HEK293 (cell line): ENCODE results near the gene CADM1.

Experiments used
- CTCF ChIA-PET: fragments of 350-600 bp; formaldehyde crosslinking; extraction: SDS; loops from one replicate; lab custom pipeline; 2021; ENCODE audit warnings: antibody characterized with exemption; lab: Yijun Ruan, JAX
- POLR2A ChIA-PET: fragments of 300-600 bp; formaldehyde crosslinking; extraction: SDS; loops from one replicate; lab custom pipeline; 2020; ENCODE audit warnings: antibody characterized with exemption, inconsistent platforms; lab: Yijun Ruan, JAX
- H3K27ac ChIP-seq: fragments of 200-500 bp; sonication (Bioruptor generic); 2 replicates; pipeline ENCODE4 v1.5.1; 2014; ENCODE audit warnings: low read depth, low read length, control low read depth, inconsistent platforms; ENCODE audit errors: extremely low read depth
- H3K36me3 ChIP-seq, 2 experiments: fragments of 200-500 bp in 1 of 2; sonication (Bioruptor generic) in 1 of 2; 1 replicate in 1 of 2; 2 replicates in 1 of 2; pipeline ENCODE4 v1.5.1; 2014 to 2017; ENCODE audit warnings: inconsistent platforms in 2 of 2, low read length in 2 of 2; ENCODE audit not compliant: control insufficient read depth in 2 of 2, insufficient read depth in 1 of 2
- H3K4me1 ChIP-seq: fragments of 200-500 bp; sonication (Bioruptor generic); 2 replicates; pipeline ENCODE4 v1.5.1; 2014; ENCODE audit warnings: mild to moderate bottlenecking, low read length, inconsistent platforms; ENCODE audit not compliant: control insufficient read depth, insufficient read depth
- H3K4me3 ChIP-seq: 2 replicates; pipeline ENCODE4 v1.5.1; 2011; ENCODE audit warnings: low read depth, mild to moderate bottlenecking, control low read depth, low read length, moderate library complexity
- H3K9me3 ChIP-seq: fragments of 200-500 bp; sonication (Bioruptor generic); 2 replicates; pipeline ENCODE4 v1.5.1; 2014; ENCODE audit warnings: low read depth, low read length, inconsistent platforms; ENCODE audit not compliant: control insufficient read depth, insufficient read depth
- CTCF ChIP-seq: fragments of 450-650 bp; formaldehyde crosslinking; IDR thresholded peaks from 2 replicates; pipeline ENCODE4 v1.5.1; 2016; ENCODE audit warnings: missing biosample characterization, missing genetic modification characterization
- GFI1B ChIP-seq: fragments of 450-650 bp; formaldehyde crosslinking; IDR thresholded peaks from 2 replicates; pipeline ENCODE4 v1.5.1; 2016; ENCODE audit warnings: missing biosample characterization, missing genetic modification characterization
- HIC1 ChIP-seq: fragments of 450-650 bp; formaldehyde crosslinking; IDR thresholded peaks from 2 replicates; pipeline ENCODE4 v1.5.1; 2016; ENCODE audit warnings: missing biosample characterization, missing genetic modification characterization
- SP7 ChIP-seq: fragments of 450-650 bp; formaldehyde crosslinking; IDR thresholded peaks from 2 replicates; pipeline ENCODE4 v1.5.1; 2016; ENCODE audit warnings: missing biosample characterization, missing genetic modification characterization
- TCF7L2 ChIP-seq: IDR thresholded peaks from 2 replicates; pipeline ENCODE4 v1.6.1; 2011; ENCODE audit warnings: low read depth, mild to moderate bottlenecking, inconsistent platforms, low read length, moderate library complexity, borderline replicate concordance
- ZFP69B ChIP-seq: fragments of 450-650 bp; formaldehyde crosslinking; IDR thresholded peaks from 2 replicates; pipeline ENCODE4 v1.5.1; 2016; ENCODE audit warnings: missing biosample characterization, missing genetic modification characterization
- ZNF10 ChIP-seq: fragments of 450-650 bp; formaldehyde crosslinking; IDR thresholded peaks from 2 replicates; pipeline ENCODE4 v1.5.1; 2017; ENCODE audit warnings: missing biosample characterization, missing genetic modification characterization
- ZNF112 ChIP-seq: fragments of 450-650 bp; formaldehyde crosslinking; IDR thresholded peaks from 2 replicates; pipeline ENCODE4 v1.5.0; 2017; ENCODE audit warnings: missing biosample characterization, missing genetic modification characterization
- ZNF140 ChIP-seq: fragments of 450-650 bp; formaldehyde crosslinking; IDR thresholded peaks from 2 replicates; pipeline ENCODE4 v1.5.1; 2016; ENCODE audit warnings: missing biosample characterization, missing genetic modification characterization
- ZNF146 ChIP-seq: fragments of 450-650 bp; formaldehyde crosslinking; IDR thresholded peaks from 2 replicates; pipeline ENCODE4 v1.5.1; 2016; ENCODE audit warnings: missing biosample characterization, missing genetic modification characterization
- ZNF155 ChIP-seq: fragments of 450-650 bp; formaldehyde crosslinking; IDR thresholded peaks from 2 replicates; pipeline ENCODE4 v1.5.1; 2016; ENCODE audit warnings: missing biosample characterization, missing genetic modification characterization
- ZNF175 ChIP-seq: fragments of 450-650 bp; formaldehyde crosslinking; IDR thresholded peaks from 2 replicates; pipeline ENCODE4 v1.5.1; 2016; ENCODE audit warnings: missing biosample characterization, missing genetic modification characterization
- ZNF214 ChIP-seq: fragments of 450-650 bp; formaldehyde crosslinking; IDR thresholded peaks from 2 replicates; pipeline ENCODE4 v1.5.1; 2017; ENCODE audit warnings: missing biosample characterization, mild to moderate bottlenecking, missing genetic modification characterization, borderline replicate concordance
- ZNF266 ChIP-seq: fragments of 450-650 bp; formaldehyde crosslinking; IDR thresholded peaks from 2 replicates; pipeline ENCODE4 v1.5.1; 2016; ENCODE audit warnings: missing biosample characterization, missing genetic modification characterization, low read depth
- ZNF354C ChIP-seq: fragments of 450-650 bp; formaldehyde crosslinking; IDR thresholded peaks from 2 replicates; pipeline ENCODE4 v1.5.1; 2016; ENCODE audit warnings: missing biosample characterization, missing genetic modification characterization, low read depth, borderline replicate concordance
- ZNF549 ChIP-seq: fragments of 450-650 bp; IDR thresholded peaks from 2 replicates; pipeline ENCODE4 v1.5.1; 2018; ENCODE audit warnings: missing biosample characterization, missing genetic modification characterization, mild to moderate bottlenecking, inconsistent platforms, moderate library complexity
- ZNF560 ChIP-seq: fragments of 450-650 bp; formaldehyde crosslinking; IDR thresholded peaks from 2 replicates; pipeline ENCODE4 v1.5.1; 2017; ENCODE audit warnings: missing biosample characterization, missing genetic modification characterization, borderline replicate concordance
- ZNF585B ChIP-seq: fragments of 450-650 bp; formaldehyde crosslinking; IDR thresholded peaks from 2 replicates; pipeline ENCODE4 v1.5.1; 2016; ENCODE audit warnings: missing biosample characterization, missing genetic modification characterization
- ZNF596 ChIP-seq: fragments of 450-650 bp; IDR thresholded peaks from 2 replicates; pipeline ENCODE4 v1.5.0; 2018; ENCODE audit warnings: missing biosample characterization, mild to moderate bottlenecking, missing genetic modification characterization, moderate library complexity
- ZNF621 ChIP-seq: fragments of 450-650 bp; formaldehyde crosslinking; IDR thresholded peaks from 2 replicates; pipeline ENCODE4 v1.5.1; 2017; ENCODE audit warnings: missing biosample characterization, missing genetic modification characterization
- ZNF776 ChIP-seq: fragments of 450-650 bp; formaldehyde crosslinking; IDR thresholded peaks from 2 replicates; pipeline ENCODE4 v1.5.0; 2017; ENCODE audit warnings: missing biosample characterization, missing genetic modification characterization, borderline replicate concordance
- TF ChIP-seq, protein P1 (sequence below): fragments of 450-650 bp; formaldehyde crosslinking; IDR thresholded peaks from 2 replicates; pipeline ENCODE4 v1.5.1; 2016; ENCODE audit warnings: missing biosample characterization, missing genetic modification characterization
- TF ChIP-seq, protein P2 (sequence below): fragments of 450-650 bp; formaldehyde crosslinking; IDR thresholded peaks from 2 replicates; pipeline ENCODE4 v1.5.1; 2017; ENCODE audit warnings: missing biosample characterization, missing genetic modification characterization

The CADM1 gene

DNA sequence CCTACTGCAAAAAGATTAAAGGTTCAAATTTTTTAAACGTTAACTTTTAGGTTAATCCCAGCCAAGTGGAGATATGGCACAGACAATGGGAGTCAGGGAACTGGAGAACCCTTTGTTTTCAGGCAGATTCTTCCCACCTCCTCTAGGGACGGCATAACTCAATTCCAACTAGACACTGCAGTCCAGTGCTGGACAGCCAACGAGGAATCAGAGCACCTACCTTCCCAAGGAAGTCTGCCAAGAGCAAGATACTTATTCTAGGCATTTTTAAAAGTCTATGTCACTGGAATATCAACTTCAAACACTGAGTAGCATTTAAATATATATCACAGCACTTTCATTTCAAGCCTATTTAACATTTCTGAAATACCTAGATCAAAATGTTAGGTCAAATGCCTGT lies 7.3 kb downstream of the CADM1 start:
- Histone ChIP-seq H3K4me3 (no peak overlapping the region), H3K36me3 (no peaks in the 10 kb centered on the region), H3K4me1 (peaks cover 19% of the 10 kb centered on the region; the same call in 1 of the 2 replicates), H3K9me3 (no peaks in the 10 kb centered on the region), H3K27ac (no peak overlapping the region)
- TF ChIP-seq, protein P1, sequence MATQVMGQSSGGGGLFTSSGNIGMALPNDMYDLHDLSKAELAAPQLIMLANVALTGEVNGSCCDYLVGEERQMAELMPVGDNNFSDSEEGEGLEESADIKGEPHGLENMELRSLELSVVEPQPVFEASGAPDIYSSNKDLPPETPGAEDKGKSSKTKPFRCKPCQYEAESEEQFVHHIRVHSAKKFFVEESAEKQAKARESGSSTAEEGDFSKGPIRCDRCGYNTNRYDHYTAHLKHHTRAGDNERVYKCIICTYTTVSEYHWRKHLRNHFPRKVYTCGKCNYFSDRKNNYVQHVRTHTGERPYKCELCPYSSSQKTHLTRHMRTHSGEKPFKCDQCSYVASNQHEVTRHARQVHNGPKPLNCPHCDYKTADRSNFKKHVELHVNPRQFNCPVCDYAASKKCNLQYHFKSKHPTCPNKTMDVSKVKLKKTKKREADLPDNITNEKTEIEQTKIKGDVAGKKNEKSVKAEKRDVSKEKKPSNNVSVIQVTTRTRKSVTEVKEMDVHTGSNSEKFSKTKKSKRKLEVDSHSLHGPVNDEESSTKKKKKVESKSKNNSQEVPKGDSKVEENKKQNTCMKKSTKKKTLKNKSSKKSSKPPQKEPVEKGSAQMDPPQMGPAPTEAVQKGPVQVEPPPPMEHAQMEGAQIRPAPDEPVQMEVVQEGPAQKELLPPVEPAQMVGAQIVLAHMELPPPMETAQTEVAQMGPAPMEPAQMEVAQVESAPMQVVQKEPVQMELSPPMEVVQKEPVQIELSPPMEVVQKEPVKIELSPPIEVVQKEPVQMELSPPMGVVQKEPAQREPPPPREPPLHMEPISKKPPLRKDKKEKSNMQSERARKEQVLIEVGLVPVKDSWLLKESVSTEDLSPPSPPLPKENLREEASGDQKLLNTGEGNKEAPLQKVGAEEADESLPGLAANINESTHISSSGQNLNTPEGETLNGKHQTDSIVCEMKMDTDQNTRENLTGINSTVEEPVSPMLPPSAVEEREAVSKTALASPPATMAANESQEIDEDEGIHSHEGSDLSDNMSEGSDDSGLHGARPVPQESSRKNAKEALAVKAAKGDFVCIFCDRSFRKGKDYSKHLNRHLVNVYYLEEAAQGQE (tag by site-specific recombination), result peak; percentile 87
- no peak for TF ChIP-seq HIC1 (tag by site-specific recombination)
- ChIA-PET CTCF (interaction anchor here (0.7 to 1.1 kb wide), 2 partner anchors 127 to 581 kb away, joined by 3 read pairs; no protein-coding TSS in a partner anchor), POLR2A (interaction anchor here (1.6 kb wide), 1 partner anchor 126 kb away, joined by 4 read pairs; no protein-coding TSS in a partner anchor)

DNA sequence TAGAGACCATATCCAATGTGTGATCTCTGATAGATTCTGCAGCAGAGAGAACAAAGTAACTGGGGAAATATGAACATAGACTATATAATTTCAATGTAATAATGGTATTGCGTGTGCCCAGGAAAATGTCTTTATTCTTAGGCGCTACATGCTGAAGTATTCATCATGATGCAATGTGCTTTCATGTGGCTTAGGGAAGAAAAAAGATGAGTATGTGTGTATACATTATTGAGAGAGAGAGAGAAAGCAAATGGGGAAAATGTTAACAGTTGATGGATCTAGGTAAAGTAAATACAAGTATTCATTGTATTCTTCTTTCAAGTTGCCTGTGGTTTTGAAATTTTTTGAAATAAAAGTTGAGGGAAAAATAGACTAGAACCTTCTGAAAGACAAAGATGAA lies 10.3 kb downstream of the CADM1 start:
- H3K36me3 ChIP-seq, result no peaks in the 10 kb centered on the region
- CTCF ChIA-PET, result no interaction called here
- H3K4me1 ChIP-seq, result peaks cover 14% of the 10 kb centered on the region; the same call in 1 of the 2 replicates
- H3K27ac ChIP-seq, result no peak overlapping the region
- no peaks in the 10 kb centered on the region for H3K9me3 ChIP-seq
- no peak overlapping the region for H3K4me3 ChIP-seq
- TF ChIP-seq ZNF560 (tag by site-specific recombination), result no peak
- TF ChIP-seq ZNF175 (tag by site-specific recombination), result no peak
- TF ChIP-seq GFI1B (tag by site-specific recombination), result no peak
- TF ChIP-seq ZFP69B (tag by site-specific recombination), result no peak
- TF ChIP-seq ZNF112, result no peak
- TF ChIP-seq ZNF155, result no peak
- no peak for TF ChIP-seq ZNF621 (tag by site-specific recombination)
- TF ChIP-seq ZNF266 (tag by site-specific recombination), result no peak
- no peak for TF ChIP-seq ZNF596 (tag by site-specific recombination)
- TF ChIP-seq TCF7L2, result no peak
- POLR2A ChIA-PET, result interaction anchor here (1.0 kb wide), 1 partner anchor 9 kb away, joined by 5 read pairs; no protein-coding TSS in a partner anchor

DNA sequence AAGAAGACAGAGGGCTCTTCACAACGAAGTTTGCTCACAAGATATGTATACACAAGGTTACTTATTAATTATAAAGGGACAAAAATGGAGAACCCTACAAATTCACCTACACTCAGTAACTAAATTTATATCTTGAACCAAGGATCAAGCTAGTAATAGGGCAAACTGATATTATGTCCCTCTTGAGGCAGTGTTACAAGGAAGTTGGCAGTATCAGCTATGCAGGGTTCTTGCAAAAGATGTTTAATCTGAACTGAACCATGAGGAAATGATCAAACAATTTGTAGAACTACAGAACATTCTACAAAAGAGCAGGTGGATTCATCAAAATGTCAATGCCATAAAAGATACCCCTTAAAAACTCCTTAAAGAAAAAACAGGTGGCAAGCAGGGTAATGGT lies 10.7 kb downstream of the CADM1 start:
- H3K36me3 ChIP-seq, result no peaks in the 10 kb centered on the region
- no peak overlapping the region for H3K4me3 ChIP-seq
- no peak overlapping the region for H3K27ac ChIP-seq
- peaks cover 10% of the 10 kb centered on the region; the same call in 1 of the 2 replicates for H3K4me1 ChIP-seq
- H3K9me3 ChIP-seq, result no peaks in the 10 kb centered on the region
- POLR2A ChIA-PET, result interaction anchor here (1.0 kb wide), 1 partner anchor 9 kb away, joined by 5 read pairs; no protein-coding TSS in a partner anchor
- CTCF ChIA-PET, result interaction anchor here (0.6 to 1.0 kb wide), 3 partner anchors 10 to 169 kb away, joined by 3 to 4 read pairs (median 3); no protein-coding TSS in a partner anchor
- TF ChIP-seq ZNF140 (tag by site-specific recombination), result no peak
- no peak for TF ChIP-seq ZNF354C (tag by site-specific recombination)
- TF ChIP-seq ZNF776 (tag by site-specific recombination), result no peak
- TF ChIP-seq ZNF214 (tag by site-specific recombination), result no peak
- no peak for TF ChIP-seq ZNF146 (tag by site-specific recombination)
- no peak for TF ChIP-seq ZNF549
- TF ChIP-seq, protein P2, sequence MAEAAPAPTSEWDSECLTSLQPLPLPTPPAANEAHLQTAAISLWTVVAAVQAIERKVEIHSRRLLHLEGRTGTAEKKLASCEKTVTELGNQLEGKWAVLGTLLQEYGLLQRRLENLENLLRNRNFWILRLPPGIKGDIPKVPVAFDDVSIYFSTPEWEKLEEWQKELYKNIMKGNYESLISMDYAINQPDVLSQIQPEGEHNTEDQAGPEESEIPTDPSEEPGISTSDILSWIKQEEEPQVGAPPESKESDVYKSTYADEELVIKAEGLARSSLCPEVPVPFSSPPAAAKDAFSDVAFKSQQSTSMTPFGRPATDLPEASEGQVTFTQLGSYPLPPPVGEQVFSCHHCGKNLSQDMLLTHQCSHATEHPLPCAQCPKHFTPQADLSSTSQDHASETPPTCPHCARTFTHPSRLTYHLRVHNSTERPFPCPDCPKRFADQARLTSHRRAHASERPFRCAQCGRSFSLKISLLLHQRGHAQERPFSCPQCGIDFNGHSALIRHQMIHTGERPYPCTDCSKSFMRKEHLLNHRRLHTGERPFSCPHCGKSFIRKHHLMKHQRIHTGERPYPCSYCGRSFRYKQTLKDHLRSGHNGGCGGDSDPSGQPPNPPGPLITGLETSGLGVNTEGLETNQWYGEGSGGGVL (tag by site-specific recombination), result no peak
- no peak for TF ChIP-seq CTCF
- TF ChIP-seq ZNF585B (tag by site-specific recombination), result no peak
- no peak for TF ChIP-seq SP7 (tag by site-specific recombination)
- no peak for TF ChIP-seq ZNF10
